Cardiac fibroblast (primary cell): ENCODE measurements around the gene CRYGN.

Experiments
- DNase-seq, 2 donors: peaks; one replicate each; pipeline versions ENCODE4 v3.0.0 to v3.0.0-alpha.2; 2010; ENCODE audit warnings: low read depth in 2 of 2
- H3K4me3 ChIP-seq, 2 donors: replicated peaks in 1 of 2; 1 replicate in 1 of 2; 2 replicates in 1 of 2; pipeline ENCODE4 v1.5.1; 2011; ENCODE audit warnings: low read depth in 2 of 2, low read length in 2 of 2, mild to moderate bottlenecking in 2 of 2, moderate library complexity in 1 of 2
- TF ChIP-seq, protein P1 (sequence below): IDR thresholded peaks from one replicate; pipeline ENCODE4 v1.5.1; 2011; ENCODE audit warnings: low read depth, mild to moderate bottlenecking, low read length, inconsistent platforms

Gene CRYGN

GRCh38 chr7:151454932-151455530 lies 15.1 kb upstream of the CRYGN start:
- TF ChIP-seq, protein P1, sequence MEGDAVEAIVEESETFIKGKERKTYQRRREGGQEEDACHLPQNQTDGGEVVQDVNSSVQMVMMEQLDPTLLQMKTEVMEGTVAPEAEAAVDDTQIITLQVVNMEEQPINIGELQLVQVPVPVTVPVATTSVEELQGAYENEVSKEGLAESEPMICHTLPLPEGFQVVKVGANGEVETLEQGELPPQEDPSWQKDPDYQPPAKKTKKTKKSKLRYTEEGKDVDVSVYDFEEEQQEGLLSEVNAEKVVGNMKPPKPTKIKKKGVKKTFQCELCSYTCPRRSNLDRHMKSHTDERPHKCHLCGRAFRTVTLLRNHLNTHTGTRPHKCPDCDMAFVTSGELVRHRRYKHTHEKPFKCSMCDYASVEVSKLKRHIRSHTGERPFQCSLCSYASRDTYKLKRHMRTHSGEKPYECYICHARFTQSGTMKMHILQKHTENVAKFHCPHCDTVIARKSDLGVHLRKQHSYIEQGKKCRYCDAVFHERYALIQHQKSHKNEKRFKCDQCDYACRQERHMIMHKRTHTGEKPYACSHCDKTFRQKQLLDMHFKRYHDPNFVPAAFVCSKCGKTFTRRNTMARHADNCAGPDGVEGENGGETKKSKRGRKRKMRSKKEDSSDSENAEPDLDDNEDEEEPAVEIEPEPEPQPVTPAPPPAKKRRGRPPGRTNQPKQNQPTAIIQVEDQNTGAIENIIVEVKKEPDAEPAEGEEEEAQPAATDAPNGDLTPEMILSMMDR: no peak
- DNase-seq: no peak
- H3K4me3 ChIP-seq: no peak overlapping the region

DNA sequence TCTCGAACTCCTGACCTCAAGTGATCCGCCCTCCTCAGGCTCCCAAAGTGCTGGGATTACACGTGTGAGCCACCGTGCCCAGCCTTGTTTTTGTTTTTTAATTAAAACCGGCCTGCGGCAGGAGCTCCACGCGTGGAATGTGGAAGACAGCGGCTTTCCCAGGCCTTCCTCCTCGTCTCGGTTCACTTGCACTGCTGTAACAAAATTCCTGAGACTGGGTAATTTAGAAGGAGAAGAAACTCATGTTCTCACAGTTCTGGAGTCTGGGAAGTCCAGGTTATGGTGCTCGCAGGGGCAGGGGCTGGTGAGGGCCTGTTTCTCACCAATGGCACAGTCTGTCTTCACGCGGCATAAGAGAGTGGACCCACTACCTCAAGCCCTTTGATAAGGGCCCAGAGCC lies 14.4 kb upstream of the CRYGN start:
- TF ChIP-seq, protein P1: no peak
- no peak for DNase-seq
- no peak overlapping the region for H3K4me3 ChIP-seq

GRCh38 chr7:151453326-151453791 lies 13.4 kb upstream of the CRYGN start:
- H3K4me3 ChIP-seq: no peak overlapping the region
- DNase-seq: no peak
- TF ChIP-seq, protein P1: no peak

DNA sequence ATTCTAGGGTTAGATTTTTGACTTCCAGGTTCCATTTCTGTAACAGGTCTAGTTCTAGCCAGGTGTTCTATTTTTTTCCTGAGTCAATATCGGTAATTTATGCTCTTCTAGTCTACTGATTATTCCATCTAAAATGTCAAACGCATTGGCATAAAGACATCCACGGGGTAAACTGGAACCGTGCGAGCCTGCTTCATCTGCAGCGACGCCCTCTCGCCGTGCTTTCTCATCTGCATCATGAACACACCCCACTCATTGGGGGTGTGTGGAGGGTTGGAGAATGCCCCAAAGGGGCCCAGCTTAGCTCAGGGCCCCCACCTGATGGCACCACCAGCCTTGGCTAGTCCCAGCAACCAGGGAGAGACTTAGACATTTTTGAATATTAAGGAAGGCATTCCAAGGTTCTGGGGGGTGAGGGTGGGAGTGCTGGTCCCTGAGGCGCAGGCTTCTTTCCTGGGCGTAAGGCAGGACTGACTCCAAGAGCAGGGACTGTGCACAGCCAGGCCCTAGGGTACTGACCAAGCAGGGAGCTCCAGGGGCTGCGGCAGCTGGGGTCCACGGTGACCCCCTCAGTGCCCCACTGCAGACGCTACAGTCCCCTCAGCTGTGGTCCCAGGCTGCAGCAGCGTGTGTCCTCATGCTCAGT lies 12.9 kb upstream of the CRYGN start:
- TF ChIP-seq, protein P1: no peak
- no peak overlapping the region for H3K4me3 ChIP-seq
- DNase-seq: no peak

- TF ChIP-seq, protein P1: no peak
- no peak overlapping the region for H3K4me3 ChIP-seq
- DNase-seq: no peak
Observed at GRCh38 chr7:151451626-151452571, 12.0 kb upstream of the CRYGN start.

DNA sequence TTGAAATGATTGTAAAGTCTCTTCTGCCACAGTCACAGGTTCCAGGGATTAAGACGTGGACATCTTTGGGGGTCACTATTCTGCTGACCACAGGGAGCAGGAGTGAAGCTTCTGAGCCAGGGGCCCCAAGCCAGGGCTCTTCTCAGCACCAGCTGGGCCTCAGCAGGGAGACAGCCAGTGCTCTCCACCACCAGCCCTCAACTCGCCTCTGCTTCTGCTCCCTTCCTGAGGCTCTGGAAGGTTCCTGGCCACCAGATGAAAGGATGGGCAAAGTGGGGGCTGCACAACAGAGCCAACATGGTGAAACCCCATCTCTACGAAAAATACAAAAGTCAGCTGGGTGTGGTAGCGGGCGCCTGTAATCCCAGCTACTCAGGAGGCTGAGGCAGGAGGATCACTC lies 11.2 kb upstream of the CRYGN start:
- no peak for DNase-seq
- TF ChIP-seq, protein P1: no peak
- H3K4me3 ChIP-seq: no peak overlapping the region
